ENCODE data around the gene ADPRHL1.
"Not testable (repeated sequence)": the region's sequence is repeated elsewhere in the genome, so short reads cannot be mapped to it uniquely, and the experiment has no call there.

ADPRHL1 gene

GRCh38 chr13:113476811-113477210, 23.5 kb upstream of the ADPRHL1 start:
- DNase-seq, result no peak

GRCh38 chr13:113475911-113476310, 22.6 kb upstream of the ADPRHL1 start:
- DNase-seq, result no peak

- DNase-seq, result no peak
Measured at GRCh38 chr13:113475280-113475679, 22.0 kb upstream of the ADPRHL1 start.

- no peak for DNase-seq
Measured at GRCh38 chr13:113474179-113474578, 20.9 kb upstream of the ADPRHL1 start.

- no peak for DNase-seq
Measured at GRCh38 chr13:113472355-113473025, 19.2 kb upstream of the ADPRHL1 start.

GRCh38 chr13:113471844-113472243, 18.6 kb upstream of the ADPRHL1 start:
- DNase-seq, result no peak

- DNase-seq, result not testable (repeated sequence)
Measured at GRCh38 chr13:113470635-113471163, 17.4 kb upstream of the ADPRHL1 start.

- no peak for DNase-seq
Measured at GRCh38 chr13:113470073-113470472, 16.8 kb upstream of the ADPRHL1 start.

- DNase-seq, result no peak
Measured at GRCh38 chr13:113469582-113469981, 16.3 kb upstream of the ADPRHL1 start.

- DNase-seq, result no peak
Measured at GRCh38 chr13:113468472-113469201, 15.3 kb upstream of the ADPRHL1 start.

GRCh38 chr13:113468029-113468428, 14.7 kb upstream of the ADPRHL1 start:
- DNase-seq, result no peak

GRCh38 chr13:113466383-113466782, 13.1 kb upstream of the ADPRHL1 start:
- no peak for DNase-seq

- DNase-seq, result no peak
Measured at GRCh38 chr13:113465300-113465699, 12.0 kb upstream of the ADPRHL1 start.

- DNase-seq, result no peak
Measured at GRCh38 chr13:113464476-113464875, 11.2 kb upstream of the ADPRHL1 start.

GRCh38 chr13:113461022-113461751, 7.9 kb upstream of the ADPRHL1 start:
- DNase-seq, result no peak

- DNase-seq, result no peak
Measured at GRCh38 chr13:113460599-113460998, 7.3 kb upstream of the ADPRHL1 start.

- no peak for DNase-seq
Measured at GRCh38 chr13:113460064-113460555, 6.8 kb upstream of the ADPRHL1 start.

GRCh38 chr13:113458253-113459065, 5.2 kb upstream of the ADPRHL1 start:
- DNase-seq, result peak; percentile 56

- DNase-seq, result no peak
Measured at GRCh38 chr13:113457510-113457909, 4.2 kb upstream of the ADPRHL1 start.

- DNase-seq, result no peak
Measured at GRCh38 chr13:113456116-113456702, 2.9 kb upstream of the ADPRHL1 start.

- DNase-seq, result no peak
Measured at GRCh38 chr13:113455384-113455783, 2.1 kb upstream of the ADPRHL1 start.

GRCh38 chr13:113454936-113455335, 1.6 kb upstream of the ADPRHL1 start:
- no peak for DNase-seq

Measured in NCI-H82 (cell line).